Stimulated activated CD8-positive, alpha-beta memory T cell treated with anti-CD3 and anti-CD28 coated beads, Interleukin-7, amount 100 ng/mL, for 48 hours (primary cell): ENCODE results near the gene DCAF6.
"Not testable (repeated sequence)": the region's sequence is repeated elsewhere in the genome, so short reads cannot be mapped to it uniquely, and the experiment has no call there.

Experiments
- DNase-seq, 2 donors: peaks; one replicate each; pipeline ENCODE4 v3.0.0-alpha.2; 2020; ENCODE audit warnings: low read depth in 1 of 2; ENCODE audit errors: extremely low read depth in 1 of 2

Gene DCAF6

DNA sequence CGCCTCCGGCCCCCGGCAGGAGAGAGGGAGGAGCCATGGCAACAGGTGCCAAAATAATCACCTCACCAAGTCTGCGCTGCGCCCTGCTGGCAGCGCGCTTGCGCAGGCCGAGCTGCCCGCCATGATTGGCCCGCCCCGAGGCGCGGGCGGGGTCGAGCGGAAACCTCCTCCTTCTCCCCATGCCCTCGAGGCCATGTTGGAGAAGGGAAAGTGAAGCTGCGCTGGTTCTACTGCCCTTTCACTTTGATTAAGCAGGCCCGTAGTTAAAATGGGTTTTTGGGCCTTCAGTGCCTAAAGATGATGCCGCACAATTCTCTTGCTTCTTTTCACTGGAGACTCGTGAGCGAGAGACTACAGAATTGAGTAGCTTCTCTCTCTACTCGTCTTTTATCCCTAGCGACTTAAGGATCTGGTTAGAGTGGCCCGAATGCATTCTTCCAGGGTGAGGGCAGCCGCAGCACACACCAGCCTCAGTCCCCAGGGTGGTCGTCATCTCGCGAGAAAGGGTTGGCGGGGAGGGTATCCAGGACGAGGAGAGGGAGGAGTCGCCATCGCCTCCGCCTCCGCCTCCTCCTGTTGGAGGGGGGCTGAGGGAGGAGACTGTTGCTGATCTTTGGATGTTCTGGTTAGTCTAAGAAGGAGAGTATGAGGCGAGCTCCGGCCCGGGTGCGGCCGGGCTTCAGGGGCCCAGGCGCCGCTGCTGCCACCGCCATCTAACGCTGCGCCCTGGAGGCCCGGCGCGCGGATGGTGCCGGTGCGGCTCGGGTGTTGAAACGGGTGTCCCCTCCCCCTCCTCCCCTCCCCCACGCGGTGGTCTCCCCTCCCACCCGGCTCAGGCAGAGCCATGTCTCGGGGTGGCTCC lies at the start of gene DCAF6:
DCAF6 (plus strand) TSS at position 616 of the 862 bp plus-strand sequence; CDS start at position 845, 229 bp downstream.
- DNase-seq, result peak; percentile 93 to 94

GRCh38 chr1:167887187-167887586 lies 49.3 kb upstream of the DCAF6 start:
- not testable (repeated sequence) for DNase-seq

GRCh38 chr1:167890400-167890799 lies 46.1 kb upstream of the DCAF6 start:
- no peak for DNase-seq

DNA sequence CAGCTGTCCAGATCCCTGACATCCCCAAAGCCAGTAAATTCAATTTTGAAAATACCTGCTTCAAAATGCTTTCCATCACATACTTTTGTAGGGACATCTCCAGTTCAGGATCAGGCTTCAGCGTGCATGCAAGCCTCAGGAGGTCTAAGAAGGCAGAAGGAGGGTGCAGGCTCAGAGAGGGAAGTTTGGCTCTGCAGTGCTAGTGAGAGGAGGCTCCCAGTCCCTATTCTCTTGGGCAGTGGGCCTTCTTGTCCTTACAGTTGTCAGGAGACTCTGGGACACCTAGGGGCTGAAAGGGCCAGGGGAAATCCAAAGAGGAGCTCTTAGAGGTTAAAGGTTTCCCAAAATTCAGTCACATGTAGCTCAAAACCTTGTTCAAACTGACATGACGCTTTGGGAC lies 42.7 kb upstream of the DCAF6 start:
- DNase-seq, result no peak

DNA sequence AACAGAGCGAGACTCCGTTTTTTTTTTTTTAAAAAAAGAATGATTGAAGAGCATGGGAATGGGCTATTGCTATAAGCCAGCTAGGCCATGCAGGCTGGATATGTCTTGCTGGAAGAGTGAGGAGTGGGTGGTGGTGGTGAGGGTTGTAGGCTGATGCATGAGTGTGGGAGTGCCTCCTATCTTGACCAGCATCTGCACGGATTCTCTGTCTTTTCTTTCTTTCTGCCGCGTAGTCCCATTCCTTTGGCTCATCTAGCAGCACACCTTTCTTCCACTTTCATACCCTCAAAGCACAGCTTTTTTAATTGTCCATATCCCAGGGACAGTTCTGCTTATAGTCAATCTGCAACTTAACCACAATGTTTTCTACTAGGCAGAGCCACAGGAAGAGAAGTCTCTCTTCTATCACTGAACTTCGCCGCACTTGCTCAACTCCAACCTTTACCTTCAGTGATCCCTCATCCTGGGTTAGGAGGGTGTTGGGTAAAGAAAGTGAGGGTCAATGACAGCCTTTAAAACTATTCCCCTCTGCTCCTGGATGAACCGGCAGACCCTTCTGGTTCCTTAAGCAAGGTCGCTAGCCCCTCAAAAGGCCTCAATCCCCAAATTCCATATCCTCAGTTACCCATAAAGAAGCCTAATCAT lies 37.8 kb upstream of the DCAF6 start:
- DNase-seq, result no peak

DNA sequence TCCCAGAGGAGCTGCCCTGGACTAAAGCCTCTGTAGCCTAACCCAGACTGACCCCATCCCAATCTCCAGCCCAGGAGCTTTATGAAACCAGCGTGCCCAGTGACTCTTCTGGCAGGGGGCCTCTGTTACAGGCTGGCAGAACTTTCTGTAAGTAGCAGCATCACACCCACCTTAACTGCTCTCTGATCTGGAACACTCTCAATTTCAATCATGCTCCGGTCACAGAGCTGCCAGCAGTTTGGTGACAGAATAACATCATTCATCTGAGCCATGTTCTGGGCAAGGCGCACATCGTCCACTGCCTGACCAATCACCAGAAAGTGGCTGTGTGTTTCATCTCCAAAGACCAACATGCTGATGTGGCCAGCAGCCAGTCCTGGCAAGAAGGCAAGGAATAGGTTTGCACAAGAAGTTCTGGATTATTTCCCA lies 37.2 kb upstream of the DCAF6 start:
- no peak for DNase-seq

DNA sequence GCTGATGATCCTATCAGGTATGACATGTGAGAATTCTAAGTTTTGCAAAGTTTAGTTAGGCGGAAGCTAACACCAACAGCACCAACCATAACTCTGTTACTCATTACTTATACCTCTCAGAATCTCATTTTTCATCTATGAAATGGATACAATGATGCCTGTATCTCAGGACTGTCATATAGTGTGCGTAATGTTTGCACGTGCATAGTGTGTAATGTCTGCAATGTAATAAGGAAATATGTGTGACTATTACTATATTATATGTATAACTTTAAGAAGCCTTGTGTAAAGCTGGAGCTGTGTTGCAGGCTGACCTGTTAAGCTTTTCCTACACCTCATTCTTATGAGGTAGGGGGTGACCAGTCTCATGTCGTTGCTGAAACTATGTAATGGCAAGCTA lies 35.6 kb upstream of the DCAF6 start:
- DNase-seq, result no peak

DNA sequence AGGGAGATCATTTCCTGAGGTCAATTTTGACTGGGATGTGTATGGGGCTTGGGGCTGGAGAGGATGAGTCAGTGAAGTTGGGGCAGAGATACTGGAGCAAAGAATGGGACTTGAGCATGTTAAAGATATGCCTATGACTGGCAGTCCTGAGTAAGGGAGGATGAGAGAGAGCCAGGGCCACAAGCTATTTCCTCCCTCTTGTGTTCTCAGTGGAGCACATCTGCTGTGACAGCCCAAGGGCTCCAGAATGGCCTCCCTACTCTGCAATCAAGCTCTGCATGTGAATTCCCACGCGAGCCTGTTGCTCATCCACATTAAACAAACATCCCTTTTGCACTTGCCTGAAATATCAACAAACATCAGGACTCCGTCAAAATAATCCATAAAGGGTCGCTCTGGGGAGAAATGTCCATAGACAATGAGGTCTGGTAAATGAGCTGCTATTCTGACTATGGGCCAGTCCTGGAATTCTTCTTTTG lies 31.8 kb upstream of the DCAF6 start:
- DNase-seq, result no peak

DNA sequence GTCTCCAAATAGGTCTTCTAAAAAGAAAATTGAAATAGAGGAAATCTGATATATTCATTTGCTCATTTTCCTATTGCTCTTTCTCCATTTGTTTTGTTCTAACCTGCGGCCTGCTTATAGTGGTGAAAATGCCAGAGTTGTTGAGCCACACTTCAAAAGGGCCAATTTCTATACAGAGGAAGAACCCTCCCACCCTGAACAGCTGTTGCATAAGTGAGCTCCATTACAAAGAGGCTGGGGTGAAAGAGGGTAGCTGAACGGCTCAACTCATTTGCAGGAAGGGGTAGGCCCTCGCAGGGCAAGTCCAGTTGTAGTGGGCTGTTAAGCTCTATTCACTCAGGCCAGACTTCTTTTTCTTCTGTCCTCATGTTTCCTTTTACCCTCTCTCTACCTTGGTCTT lies 31.3 kb upstream of the DCAF6 start:
- DNase-seq, result no peak

GRCh38 chr1:167905671-167906070 lies 30.8 kb upstream of the DCAF6 start:
- no peak for DNase-seq

DNA sequence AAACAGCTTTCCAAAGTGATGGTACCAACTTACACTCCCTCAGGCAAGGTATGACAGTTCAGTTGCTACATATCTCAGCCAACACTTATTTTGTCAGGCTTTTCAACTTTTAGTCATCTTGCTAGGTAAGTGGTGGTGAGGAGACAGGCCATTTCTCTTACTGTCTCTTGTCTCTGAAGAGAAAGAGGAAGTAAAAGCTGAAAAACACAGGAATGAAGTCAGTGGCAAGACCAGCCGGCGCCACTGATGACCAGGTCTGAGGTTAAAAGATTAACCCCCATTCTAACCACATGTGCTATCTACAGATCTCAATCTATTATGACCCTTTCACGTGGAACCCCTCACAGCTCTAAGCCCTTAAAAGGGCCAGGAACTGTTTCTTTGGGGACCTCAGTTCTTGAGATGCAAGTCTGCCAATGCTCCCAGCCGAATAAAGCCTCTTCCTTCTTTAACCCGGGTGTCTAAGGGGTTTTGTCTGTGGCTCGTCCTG lies 26.7 kb upstream of the DCAF6 start:
- DNase-seq, result no peak

DNA sequence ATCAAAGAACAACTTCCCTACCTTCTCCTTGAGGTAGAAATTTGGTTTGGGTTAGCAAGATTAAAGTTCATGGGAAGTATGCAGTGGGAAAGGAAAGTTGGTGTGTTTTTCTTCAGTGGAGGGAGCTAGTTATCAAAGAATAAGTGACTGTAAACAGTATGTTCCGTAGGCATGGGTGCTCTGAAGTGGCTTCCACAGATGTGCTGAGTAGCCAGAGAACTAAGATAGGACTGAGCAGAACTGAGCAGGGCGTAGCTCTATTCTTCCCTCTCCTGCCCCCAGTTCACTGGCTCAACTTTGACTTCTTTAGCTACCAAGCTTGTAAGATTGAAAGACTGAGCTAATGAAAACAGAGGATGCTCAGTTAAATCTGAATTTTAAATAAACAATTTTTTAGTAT lies 26.0 kb upstream of the DCAF6 start:
- DNase-seq, result no peak

DNA sequence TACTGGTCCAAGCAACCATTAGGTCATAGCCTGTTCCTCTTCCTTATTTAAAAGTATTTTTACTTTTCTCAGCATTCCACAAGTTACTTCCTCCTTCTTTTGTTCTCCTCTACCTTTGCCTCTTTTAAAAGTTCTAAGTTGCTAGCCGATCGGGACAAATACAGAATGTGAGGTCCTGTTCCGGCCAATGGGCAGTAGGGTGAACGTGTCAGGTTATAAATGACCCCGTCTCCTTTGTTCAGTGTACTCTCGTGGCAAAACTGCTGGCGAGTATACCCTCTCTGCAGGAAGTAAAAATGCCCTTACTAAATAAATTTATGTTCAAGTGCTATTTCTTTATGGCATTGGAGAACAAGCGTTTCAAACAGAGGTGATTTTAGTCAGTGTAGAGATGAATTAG lies 25.1 kb upstream of the DCAF6 start:
- no peak for DNase-seq

GRCh38 chr1:167912294-167912693 lies 24.2 kb upstream of the DCAF6 start:
- DNase-seq, result no peak

DNA sequence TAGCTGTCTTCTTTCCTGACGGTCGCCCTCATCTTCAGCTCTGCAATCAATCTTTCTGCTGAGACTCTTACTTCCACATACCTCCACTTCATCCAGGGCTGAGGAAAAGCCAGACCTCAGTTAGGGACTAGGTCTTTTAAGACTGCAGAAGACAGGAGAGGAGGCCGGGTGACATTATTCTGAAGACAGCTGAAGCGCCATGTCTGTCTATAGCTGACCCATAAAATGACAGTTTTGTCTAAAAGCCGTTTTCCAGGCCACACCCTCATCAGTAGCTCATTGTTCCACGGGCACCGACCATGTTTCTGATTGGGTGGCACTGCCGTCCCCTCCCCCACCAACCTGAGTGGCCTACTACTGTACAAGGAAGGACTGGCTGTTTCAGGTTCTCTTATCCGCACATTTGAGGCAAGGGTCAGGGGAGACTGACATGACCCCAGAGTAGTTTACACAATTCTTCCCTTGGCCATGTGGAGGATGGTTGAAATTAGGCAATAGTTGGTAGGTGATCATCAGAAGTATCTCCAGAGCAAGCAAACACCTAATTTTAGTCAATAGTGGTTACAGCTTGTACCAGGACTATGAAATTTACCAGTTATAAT lies 22.5 kb upstream of the DCAF6 start, which contains the start of gene ADCY10:
ADCY10 (minus strand) TSS at position 240 of the 602 bp plus-strand sequence. CDS start 8,994 bp downstream, outside the sequence.
- DNase-seq, result no peak

DNA sequence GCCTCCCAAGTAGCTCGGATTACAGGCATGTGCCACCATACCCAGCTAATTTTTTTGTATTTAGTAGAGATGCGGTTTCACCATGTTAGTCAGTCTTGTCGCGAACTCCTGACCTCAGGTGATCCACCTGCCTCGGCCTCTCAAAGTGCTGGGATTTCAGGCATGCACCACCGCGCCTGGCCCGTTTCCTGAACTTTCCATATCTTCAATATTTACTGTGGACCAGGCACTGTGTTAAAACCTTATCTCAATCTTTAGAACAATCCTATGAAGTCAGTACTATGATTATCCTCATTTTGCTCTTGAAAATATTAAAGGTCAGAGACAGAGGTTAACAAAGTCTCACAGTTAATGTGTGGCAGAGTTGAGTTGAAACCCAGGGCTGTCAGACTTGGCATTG lies 20.9 kb upstream of the DCAF6 start:
- DNase-seq, result no peak

DNA sequence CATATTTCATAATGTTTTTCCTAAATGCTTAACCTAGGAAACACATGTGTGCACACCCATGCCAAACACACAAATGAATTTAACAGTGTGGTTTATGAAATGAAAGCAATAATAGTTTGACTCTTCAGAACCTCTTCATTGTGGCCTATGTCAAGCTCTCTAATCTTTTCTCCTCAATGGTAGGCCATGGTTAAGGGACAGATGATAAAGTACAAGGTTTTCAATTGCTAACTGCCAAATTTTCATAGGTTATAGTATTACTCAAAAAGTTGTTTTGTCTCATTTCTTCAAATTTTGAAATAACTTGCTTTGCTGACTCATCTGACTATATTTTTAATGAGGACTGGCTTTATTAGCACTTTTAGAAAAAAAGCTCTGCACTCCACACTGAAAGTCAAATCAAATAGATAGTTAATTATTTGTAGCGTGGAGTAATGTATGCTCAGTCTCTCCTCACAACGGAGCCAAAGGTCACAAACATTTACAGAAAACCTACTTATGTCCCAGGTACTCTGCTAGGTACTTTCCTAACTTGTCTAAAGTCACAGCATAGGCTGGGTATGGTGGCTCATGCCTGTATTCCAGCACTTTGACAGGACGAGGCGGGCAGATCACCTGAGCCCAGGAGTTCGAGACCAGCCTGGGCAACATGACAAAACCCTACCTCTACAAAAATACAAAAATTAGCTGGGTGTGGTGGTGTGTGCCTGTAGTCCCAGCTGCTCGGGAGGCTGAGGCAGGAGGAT lies 19.5 kb upstream of the DCAF6 start:
- DNase-seq, result no peak

GRCh38 chr1:167922023-167922422 lies 14.5 kb upstream of the DCAF6 start:
- no peak for DNase-seq

- DNase-seq, result no peak
Measured at GRCh38 chr1:167922611-167923074, 13.8 kb upstream of the DCAF6 start.

- no peak for DNase-seq
Measured at GRCh38 chr1:167923324-167924056, 13.0 kb upstream of the DCAF6 start.
